SIG-M5 treated with dmso at 0.1 percent for 504 hours (cell line): ENCODE results near the gene SH3RF3.

Experiments
- DNase-seq: peaks from one replicate; lab custom pipeline; 2025; ENCODE audit not compliant: unreplicated experiment; lab: John Stamatoyannopoulos, UW

The SH3RF3 gene

DNA sequence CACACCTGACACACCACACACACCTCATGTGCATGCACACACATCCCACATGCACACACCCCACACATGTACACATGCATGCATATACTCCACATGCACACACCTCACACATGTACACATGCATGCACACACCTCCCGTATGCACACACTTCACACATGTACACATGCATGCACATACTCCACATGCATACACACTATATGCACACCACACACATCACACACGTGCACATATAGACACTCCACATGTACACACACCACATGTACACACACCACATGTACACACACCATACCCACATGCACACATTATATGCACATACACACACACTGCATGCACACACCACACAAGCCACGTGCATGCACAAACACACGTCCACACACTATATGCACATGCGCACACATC is 384.2 kb downstream of the SH3RF3 start:
- no peak for DNase-seq

DNA sequence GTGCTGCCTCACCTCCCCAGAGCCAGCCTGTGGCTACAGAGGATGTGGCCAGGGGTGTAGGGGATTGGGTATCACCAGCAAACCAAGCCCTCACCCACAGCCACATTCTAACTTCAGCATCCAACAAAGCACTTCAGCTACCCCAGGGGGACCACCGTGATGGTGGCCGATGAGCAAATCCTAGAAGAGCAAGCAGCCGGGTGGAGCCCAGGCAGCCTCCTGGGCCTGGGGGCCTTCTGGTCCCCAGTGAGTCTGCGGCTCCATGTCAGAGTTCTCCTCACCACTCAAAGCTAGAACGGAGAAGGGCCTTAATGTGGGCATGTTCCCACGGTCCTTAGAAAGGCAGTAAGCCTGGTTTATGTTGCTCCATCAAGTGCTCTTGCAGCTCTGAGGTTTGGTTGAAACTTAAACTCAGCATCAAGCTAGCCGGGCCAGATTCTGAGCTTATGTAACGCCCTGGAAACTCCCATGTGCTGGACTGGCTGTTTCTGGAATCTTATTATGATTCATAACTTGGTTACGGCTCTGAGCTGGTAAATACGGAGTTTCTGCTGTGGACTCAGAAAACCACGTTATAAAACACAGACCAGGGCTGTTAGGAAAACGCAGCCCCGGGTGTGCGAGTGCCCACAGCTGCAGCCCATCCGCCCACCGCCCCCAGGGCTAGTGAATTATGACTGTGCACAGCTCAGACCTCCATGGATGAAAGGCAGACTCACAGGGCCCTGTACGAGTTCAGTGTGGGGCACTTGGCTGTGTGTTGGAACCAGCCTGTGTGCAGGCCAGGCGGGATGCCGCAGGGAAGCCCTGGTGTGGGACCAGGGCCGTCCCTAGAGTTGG is 385.0 kb downstream of the SH3RF3 start:
- DNase-seq = no peak

DNA sequence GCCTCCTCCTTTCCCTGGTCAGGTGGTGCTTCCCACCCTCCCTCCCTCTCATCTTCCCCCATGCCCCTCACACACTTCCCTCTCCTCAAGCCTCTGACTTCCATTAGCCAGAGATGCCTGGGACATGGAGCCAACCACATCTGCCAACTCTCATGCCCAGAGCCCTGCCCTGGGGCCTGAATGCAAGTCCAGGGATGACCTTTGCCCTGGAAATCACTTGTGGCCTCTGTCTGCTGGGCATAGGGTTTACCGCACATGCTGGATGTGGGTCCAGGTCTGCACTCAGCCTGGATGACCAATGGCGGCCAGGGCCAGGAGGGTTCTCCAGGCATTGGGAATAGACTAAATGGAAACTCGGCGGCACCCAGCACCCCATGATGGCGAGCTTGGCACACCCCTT is 385.9 kb downstream of the SH3RF3 start:
- no peak for DNase-seq

DNA sequence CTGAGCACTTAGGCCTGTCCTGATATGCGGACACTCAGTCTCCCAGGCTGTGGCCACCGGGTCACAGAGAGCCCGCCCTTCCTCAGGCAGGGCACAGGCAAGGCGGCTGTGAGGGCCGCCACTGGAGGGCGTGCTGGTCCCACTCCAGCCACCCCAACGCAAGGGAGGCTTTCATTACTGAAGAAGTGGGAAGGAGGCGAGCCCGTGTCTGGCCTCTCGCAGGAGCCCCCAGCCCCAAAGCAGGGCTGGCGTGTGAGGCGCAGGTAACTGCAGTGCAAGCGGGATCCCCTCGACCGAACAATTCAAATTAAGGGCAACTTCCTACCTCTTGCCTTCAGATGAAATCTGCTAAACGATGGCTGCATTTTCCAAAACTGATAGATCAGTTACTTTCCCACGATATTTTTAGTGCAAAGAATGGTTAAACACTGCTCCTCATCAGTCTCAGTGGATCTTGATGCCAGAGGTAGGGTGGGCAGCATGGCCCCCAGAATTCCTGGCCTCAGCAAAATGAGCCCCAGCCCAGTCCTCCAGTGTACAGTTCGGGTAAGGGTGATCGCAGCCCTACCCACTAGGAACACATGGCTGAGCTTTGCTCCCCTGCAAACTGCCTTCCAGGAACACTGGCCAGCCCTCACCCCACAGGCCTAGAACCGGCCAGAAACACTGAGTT is 387.6 kb downstream of the SH3RF3 start:
- DNase-seq = peak; percentile 36

DNA sequence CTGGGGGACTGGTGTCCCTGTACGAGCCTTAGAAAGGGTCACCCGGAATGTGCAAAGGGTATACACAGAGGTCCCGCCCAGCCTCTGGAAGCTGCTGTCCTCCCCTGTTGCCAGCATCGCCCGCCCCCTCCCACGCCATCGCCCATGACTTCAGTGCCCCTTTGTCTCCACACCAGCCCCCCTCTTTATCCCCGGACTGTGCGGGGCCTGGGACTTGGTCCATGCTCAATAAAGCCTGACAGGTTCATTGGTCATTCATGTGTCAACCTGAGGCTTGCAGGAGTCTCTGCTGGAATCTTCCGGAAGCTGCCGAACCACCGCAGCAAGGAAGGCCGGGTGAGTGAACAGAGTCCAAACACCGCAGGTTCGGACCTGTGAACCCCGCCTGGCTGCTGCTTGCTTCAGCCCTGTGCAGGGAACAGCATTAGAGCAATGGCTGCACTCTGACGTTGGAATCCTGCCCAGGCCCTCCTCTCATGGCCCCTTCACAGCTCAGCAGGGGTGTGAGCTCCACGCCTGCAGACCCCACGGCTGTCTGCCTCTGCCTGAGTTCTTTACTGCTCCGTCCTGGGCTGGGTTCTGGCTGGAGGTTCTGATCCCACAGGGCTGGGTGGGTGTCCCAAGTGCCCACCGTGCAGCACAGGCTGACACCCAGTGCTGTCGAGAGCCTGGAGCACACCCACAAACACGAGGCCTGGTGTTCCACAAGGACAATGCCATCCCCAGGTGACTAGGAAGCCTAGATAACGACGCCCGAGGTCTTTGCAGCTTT is 388.3 kb downstream of the SH3RF3 start:
- no peak for DNase-seq

DNA sequence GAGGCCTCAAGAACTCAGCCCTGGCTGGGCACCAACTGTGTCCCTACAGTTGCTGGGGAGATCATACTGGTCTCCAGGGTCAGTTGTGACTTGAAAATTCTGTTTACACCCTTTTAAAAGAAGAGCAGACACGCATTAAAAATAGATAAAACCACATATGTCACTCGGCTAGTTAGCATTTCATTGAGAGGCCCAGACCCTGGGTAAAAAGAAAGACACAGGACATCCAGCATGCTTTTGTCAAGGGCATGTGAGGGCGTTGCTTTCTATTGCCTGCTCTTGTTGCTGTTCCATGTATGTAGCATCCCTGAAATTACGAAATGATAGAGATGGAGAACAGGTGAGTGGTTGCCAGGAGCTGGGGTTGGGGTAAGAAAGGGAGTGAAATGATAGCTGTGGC is 390.5 kb downstream of the SH3RF3 start:
- no peak for DNase-seq

DNA sequence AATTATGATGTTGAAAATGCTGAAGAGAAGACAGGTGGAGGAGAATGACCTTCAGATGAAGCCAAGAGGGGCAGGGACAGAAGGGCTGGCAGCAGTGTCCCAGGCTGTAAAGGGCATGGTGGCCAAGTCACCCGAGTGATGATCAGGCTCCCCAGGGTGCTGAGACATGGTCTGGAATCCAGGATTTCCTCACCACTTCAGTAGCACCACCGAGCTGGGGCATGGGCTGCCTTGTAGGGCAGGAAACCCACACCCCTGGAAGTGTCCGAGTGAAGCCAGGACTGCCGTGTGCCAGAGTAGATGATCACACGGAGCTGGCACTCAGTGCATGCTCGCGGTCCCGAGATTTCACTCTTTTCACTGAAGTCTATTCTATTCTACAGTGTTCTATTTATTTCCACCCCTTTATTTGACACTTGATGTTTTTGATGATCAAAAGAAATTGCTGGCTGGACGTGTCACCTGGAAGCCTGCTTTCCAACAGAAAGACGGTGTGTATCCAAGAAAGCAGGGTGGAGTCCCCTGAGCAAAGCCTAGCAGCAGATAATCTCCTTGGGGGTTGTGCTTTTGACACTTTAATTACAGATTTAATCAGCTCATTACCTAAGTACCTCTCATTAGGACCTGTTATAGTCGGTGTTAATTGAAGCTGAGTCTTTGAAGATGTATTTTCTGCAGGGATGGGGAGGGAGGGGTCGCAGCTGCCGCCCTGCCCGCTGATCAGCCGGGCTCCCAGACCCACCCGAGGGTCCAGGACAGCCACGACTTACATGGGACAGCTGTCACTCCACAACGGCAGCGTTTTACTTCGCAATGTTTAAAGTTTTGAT is 392.4 kb downstream of the SH3RF3 start:
- no peak for DNase-seq

DNA sequence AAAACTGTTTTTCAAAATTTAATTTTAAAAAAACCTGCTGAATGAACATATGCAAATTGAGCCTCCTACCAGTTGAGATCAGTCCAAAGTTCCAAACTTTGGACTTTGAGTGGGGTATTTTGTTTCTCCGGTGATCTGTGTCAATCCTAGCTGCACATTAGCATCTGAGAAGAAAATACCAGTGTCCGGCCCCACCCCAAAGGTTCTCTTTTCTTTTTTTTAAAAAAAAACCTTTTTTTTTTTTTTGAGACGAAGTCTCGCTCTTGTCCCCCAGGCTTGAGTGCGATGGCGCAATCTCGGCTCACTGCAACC is 393.0 kb downstream of the SH3RF3 start:
- no peak for DNase-seq

DNA sequence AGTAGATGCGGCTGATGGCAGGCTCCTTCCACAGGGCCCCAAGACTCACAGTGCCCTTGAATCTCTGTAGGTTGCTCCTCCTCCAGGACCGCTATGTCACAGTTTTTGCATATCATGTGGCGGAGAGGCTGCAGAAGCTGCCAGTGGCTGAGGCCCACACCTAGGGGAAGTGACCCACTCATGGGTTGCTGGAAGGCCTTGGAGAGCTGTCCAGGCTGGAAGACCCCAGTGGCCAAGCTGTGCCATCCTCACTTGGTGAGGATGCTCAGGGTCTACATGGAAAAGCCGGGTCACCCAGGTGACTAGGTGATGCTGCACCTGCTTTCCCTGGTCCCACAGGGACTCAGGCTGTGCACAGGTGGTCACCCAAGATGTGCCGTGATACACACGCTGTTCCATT is 394.1 kb downstream of the SH3RF3 start:
- DNase-seq = no peak

DNA sequence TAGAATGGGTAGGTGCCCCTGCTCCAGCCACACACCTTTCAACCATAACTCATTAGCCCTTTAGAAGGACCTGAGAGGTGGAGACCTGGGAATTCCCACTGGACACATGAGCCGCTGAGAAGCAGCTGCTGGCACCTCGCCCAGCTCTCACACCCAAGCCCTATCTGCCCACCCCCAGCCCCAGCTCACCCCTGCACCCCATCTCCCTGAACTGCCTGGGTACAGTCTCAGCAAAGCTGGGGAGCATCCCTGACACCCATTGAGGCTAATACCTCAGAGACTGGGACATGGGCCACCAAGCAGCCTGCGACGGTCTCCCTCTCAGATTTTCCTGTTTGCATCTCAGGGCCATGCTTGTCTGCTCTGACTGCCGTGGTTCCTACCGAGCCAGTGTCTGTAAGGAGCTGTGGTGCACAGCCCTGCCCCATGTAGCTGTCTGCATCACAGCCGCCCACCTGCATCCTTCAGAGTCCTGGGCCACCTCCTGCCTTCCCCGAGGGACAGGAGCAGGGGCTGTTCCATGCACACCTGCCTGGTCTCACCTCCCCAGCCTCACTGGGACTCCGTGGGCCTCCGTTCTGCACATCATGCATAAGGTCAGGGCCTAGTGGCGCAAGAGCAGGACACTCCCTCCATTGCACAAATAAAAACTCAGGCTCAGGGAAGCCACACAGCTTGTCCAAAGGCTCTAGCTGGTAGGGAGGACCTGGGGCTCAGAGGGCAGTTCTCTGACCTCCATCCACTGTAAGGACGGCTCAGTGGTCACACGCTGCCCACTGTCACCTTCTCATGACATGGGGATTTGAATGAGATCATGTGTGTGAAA is 394.7 kb downstream of the SH3RF3 start:
- no peak for DNase-seq

DNA sequence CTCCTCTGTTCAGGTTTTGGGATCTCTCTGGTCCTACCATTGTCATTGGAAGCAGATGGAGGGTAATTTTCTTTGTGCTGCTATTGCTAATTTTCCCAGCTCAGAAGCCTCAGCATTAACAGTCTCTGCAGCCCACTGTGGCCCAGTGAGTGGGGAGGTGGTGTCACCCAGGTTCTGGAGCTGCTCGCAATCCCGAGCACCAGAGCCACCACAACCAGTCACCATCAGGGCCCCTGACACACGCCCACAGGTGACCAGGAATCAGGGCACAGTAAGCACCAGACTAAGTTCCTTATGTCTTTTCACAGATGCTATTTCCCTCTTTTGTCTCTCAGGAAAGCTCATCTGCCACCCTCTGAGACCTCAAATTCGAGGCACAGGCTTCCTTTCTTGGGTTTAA is 396.8 kb downstream of the SH3RF3 start:
- no peak for DNase-seq

DNA sequence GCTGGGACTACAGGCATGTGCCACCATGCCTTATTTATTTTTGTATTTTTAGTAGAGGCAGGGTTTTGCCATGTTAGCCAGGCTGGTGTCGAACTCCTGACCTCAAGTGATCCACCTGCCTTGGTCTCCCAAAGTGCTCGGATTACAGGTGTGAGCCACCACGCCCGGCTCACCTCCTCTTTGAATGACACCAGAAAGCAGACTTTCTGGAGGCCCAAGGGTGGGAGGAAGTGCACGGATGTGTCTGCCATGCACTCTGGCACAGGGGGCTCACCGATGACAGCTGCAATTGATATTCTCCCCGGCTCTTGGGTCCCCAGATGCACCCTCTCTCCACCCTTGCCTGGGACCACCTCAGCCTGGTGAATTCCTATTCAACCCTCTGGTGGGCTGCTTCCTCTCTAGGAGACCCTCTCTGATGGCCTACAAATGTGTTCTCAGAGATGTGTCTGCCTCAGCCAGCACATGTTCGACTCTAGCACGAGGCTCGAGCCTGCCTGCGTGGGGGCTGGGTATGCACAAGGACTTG is 397.5 kb downstream of the SH3RF3 start:
- no peak for DNase-seq

DNA sequence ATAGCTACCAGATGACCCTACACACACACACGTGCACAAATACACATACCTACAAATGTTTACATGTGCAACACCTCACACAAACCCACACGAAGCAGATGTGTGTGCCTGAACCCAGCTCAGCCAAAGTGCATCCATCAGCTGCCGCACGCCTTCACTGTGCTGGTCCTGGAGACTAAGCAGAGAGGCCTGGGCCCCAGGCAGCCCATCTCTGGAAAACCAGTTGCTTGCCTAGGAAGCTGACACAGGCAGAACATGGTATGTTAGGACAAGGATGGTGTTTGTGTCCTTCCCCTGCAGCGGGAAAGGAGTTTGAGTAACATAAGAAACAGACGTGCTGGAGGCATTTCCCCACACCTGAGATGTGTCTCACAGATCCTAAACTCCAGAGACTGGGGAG is 398.1 kb downstream of the SH3RF3 start:
- no peak for DNase-seq

DNA sequence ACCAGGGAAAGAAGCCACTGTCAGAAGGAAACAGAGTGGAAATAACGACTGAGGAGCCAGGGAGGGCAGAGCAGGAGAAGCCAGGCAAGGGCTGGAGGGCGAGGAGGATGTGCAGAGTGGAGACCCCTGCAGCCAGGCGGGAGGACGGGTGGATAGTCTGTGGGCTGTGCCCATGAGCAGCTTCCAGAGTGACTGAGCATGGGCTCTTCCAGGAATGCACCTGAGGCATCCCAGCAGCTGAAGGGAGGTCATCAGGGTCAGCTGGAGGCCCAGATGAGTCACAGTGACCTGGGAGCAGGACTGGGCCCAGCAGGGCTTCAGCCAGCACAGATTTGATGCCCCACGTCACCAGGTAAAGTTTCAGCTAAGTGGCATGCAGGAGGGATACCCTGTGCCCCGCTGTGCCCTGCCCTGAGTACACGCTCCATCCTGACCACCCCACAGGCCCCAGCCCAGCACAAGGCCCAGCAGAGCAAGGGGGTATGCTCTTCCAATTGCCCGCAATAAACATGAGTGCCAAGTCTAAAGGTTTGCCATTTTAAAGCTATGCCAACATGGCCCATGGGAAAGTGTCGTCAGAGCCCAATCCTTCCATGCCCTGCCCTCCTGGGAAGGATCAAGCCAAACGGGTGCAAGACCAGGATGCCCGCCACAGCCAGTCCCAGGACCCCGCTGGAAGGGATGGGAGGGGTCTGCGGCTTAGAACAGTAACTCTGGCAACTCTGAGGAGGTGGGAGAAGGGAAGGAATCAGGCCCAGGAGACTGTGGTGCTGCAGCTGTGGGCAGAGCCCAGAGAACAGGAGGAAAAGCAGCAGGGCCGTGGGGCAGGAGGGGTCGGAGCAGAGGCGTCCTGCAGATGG is 399.1 kb downstream of the SH3RF3 start:
- DNase-seq = no peak

DNA sequence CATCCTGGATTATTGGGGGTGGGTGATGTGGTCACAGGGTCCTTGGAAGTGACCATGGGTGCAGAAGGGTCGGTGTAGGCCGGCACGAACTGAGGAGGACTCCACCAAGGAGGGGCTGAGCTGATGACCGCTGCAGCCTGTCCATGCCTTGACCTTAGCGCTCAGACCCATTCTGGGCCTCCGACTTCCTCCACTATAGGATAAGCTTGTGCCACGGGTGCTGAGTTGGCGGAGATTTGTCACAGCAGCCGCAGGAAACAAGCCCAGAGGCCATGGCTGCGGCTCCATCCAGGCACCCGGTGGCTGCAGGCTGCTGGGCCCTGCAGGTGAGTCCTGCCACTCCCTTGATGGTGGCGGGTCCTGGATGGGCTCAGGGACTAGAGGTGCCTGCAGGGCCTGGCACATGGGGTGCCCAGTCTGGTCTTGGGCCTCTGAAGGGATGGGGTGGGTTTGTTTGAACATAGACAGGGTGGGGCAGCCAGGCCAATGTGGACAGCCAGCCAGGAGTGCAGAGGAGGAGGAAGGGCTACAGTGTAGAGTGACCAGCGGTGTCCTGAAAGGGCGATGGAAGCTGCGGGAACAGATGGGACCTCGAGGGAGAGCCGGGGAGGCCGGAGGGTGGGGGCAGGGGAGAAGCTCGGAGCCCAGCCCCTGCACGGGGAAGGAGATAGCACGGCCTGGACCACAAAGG is 400.0 kb downstream of the SH3RF3 start:
- no peak for DNase-seq

DNA sequence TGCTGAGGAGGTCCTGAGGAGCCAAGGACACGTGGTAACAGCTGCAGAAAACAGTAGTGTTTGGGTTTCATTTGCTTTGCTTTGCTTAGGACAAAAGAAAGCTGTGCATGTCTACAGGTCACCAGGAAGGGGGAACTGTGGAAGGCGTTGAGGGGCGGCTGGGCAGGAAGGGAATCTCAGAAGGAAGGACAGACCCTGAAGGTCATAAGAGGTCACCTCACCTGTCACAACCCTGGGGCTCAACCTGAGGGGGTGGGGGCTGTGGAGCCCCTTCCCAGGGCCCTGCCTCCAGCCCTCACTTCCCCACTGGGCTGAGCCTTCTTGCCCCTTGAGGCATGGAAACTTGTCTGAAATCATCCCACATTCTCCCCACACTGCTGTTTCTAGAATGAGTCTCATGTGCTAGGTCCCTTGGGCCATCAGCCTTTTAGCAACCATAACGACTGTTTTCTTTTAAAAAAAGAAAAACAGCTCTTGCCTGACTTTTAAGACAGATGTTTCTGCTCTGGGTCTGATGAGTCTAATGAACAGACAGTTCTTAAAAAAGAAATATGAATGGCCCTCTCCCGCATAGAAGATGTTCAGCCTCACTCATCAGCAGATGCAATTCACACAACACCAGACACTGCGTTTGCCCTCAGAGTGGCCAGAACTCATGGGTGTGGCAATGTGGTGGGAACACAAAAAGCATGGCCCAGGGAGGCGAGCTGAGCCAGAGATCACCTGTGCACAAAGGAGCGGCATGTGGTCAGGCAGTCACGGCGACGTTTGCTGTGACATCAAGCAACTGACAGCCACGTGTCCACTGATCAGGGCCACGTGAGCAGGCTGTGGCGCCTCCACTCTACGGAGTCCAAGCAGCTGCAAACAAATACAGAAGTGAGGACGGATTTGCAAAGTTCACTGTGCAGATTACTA is 400.8 kb downstream of the SH3RF3 start:
- DNase-seq = no peak

DNA sequence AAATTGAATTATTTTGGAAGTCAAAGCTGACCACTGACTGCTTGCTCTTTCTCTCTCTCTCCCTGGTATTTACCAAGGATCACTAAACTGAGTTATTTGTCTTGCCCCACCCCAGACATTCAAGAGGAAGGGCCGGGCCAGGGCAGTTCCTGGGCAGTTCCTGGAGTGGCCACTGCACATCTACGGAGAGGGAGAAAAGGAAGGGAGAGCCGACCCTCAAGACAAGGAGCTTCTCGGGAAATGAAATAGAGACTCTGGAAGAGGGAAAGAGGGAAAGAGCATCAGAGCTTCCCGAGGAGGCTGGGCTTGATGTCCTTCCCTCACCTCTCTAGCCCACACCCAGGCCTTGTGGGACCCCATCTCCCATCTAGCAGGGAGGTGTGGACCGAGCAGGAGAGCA is 401.7 kb downstream of the SH3RF3 start:
- no peak for DNase-seq

DNA sequence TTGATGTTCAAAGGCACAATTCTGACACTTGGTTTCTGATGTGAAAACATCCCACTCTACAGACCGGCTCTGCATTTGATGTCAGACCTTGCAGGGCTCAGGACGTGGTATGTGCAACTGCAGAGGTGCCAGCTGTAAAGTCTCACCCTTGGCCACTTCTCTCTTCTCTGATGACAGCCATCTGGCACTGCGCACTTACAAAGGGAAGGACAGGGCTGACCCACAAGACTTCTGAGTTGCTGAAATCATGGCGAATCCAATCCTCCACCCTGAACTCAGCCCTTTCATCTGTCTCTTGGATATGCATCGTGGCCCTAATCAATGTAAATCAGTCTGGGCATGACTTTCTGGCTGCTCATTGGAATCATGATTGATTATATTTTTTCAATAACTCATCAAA is 402.2 kb downstream of the SH3RF3 start:
- DNase-seq = no peak
